ENCODE results near the gene SYT10.

SYT10 gene

DNA sequence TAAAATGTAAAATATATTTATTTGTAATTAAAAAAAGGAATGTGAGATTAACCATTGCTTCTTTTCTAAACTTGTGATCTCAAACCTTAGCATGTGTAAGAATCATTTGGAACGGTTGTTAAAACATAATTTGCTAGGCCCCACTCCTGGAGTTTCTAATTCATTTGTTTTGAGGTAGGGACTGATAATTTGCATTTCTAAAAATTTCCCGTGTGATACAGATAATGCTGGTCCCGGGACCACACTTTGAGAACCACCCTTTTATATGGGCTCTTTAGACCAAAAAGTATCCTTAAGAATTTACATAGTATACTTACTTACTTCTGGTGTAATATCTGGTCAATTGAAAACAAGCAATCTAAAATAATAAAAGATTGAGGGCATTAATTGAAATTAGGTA lies 10.9 kb upstream of the SYT10 start:
- TF ChIP-seq, protein P1, sequence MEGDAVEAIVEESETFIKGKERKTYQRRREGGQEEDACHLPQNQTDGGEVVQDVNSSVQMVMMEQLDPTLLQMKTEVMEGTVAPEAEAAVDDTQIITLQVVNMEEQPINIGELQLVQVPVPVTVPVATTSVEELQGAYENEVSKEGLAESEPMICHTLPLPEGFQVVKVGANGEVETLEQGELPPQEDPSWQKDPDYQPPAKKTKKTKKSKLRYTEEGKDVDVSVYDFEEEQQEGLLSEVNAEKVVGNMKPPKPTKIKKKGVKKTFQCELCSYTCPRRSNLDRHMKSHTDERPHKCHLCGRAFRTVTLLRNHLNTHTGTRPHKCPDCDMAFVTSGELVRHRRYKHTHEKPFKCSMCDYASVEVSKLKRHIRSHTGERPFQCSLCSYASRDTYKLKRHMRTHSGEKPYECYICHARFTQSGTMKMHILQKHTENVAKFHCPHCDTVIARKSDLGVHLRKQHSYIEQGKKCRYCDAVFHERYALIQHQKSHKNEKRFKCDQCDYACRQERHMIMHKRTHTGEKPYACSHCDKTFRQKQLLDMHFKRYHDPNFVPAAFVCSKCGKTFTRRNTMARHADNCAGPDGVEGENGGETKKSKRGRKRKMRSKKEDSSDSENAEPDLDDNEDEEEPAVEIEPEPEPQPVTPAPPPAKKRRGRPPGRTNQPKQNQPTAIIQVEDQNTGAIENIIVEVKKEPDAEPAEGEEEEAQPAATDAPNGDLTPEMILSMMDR (conservative IDR thresholded peaks at IDR 0.05): no peak
- no peak overlapping the region for H3K27ac ChIP-seq

DNA sequence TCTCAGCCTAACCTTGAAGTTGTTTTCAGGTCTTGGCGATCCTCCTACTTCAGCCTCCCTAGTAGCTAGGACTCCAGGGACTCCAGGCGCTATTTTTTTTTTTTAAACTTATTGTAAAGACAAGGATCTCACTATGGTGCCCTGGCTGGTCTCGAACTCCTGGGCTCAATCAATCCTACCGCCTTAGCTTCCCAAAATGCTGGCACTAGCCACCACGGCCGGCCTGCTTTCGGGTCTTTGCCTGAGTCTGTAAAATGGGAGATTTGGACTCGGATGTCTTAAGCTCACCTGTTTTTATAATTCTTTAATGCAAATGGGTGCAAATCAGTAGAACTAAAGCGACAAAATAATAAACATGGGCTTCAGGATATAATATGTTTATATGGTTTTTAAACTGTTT lies 858 bp upstream of the SYT10 start:
- H3K27ac ChIP-seq: no peak overlapping the region
- TF ChIP-seq, protein P1 (conservative IDR thresholded peaks at IDR 0.05): no peak

DNA sequence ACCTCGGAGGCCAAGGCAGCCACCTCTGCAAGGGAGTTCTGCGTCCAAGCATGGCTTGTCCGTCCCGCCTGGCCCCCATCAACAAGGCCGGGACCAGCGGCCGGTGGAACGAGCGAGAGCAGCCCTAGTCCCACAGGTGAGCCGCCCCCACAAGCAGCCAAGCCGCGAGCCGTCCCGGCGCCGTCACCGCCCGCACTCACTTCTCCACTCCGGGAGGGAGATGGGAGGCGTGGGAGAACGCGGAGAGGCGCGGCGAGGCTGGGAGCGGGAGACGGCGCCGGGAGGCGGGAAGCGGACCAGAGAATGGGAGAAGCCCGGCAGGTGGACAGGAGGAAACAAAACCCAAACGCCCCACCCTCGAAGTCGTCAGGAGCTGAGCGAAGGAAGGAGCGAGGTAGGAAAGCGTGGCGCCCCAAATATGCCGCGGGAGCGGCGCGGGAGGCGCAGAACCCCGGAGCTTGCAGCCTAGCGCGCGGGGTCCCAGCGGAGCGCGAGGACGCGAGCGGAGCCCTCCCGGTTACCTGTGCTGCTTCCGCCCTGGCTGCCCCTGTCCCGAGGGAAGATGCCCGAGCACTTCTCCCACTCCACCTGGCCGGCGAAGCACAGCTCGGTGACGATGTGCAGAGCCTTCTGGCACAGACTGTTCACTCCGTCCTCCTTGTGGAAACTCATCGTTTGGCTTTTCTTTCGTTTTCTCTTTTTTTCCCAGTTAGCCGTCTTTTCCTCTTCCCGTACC lies 600 bp downstream of the SYT10 start:
- H3K27ac ChIP-seq: no peak overlapping the region
- TF ChIP-seq, protein P1 (conservative IDR thresholded peaks at IDR 0.05): no peak

DNA sequence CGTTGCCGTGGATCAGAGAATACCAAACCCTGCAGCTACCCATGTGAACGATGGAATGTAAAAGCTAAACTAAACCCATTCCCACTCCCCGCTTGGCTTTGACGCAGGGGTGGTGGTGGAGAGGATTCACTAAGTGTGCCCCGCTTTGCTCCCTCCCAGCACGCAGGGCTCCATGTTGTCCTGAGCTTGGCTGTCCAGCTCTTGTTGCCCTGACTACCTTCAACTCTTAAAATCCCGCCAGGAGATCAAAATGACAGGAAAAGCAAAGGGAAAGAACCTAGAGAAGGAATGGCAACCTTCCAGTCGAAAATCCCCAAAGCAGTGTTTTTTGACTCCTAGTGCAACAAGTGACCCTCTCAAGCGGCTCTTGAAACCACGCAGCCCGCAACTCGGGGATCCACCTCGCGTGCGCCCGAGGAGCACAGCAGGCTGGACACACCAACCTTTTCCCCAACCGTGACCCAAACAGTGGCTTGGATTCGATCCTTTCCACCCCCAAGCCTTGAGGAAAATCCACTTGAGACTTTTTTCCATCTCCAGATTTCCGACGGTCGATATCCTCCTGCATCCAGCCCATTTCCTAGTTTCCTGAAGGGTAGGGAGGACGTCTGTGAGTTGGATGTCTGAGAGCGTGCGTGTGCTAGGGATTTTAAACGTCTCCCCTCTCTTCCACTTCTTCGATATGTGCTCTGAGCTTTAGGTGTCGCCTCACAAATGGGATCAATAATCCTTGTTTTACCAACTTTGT lies 1.4 kb downstream of the SYT10 start:
- H3K27ac ChIP-seq: no peak overlapping the region
- TF ChIP-seq, protein P1 (conservative IDR thresholded peaks at IDR 0.05): no peak

DNA sequence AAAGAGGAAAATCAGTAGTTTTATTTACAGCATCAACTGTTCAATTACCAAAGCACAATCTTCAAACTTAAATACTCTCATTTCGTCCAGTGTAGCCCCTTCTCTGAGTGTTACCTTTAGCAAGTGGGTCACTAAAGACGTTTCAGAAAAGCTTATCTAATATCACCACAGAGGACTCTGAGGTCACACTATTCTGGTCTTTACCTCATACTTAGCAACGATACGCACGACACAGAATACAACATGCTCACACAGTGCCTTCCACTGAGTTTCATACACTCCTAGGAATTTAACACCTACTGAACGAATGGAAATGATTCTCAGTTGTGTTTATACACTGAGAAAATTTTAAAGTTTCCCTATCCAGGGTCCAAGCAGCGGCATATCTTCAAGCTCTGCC lies 2.0 kb downstream of the SYT10 start:
- TF ChIP-seq, protein P1 (conservative IDR thresholded peaks at IDR 0.05): no peak
- H3K27ac ChIP-seq: no peak overlapping the region

DNA sequence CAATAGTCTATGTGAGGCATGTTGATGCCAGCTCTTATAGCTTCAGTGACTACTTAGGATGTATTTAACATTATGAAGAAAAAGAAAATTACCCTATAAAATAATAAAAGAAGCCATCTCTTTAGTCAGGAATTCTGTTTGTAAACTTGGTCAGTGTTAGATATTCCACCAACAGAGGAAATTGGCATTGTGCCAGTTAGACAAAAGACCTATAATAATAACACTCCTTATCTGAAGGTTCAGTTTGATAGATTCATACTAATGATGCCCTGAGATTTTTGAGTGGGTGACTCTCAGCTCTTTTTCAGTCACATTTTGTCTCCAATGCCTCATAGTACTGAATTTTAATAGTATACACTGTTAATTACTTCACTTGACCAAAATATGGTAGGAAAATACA lies 6.6 kb downstream of the SYT10 start:
- TF ChIP-seq, protein P1 (conservative IDR thresholded peaks at IDR 0.05): no peak

DNA sequence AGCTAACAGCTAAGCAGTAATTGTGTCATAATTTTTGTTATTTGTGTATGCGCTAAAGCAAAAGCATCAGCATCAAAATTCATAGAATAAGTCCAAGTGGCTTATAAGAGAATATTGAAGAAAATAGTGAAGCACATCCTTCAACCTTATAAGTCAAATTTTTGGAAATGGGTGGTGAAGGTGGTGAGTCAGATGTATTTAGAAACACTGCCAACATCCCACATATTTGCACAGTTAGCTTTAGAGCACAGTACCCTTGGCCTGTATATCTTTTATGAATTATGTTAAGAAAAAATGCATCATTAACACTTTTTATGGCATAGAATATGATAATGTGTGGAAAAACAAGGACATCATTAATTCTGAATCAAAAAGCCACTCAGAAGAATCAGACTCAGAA lies 8.0 kb downstream of the SYT10 start:
- no peak overlapping the region for H3K27ac ChIP-seq
- TF ChIP-seq, protein P1 (conservative IDR thresholded peaks at IDR 0.05): no peak

More for the DNA sequence above, 6.6 kb downstream of the SYT10 start:
- H3K27ac ChIP-seq: no peak overlapping the region

All from VCaP (cell line).